SK-N-SH (cell line): ENCODE results near the gene YAP1. TPM values are rescaled to one million over a fixed set of nuclear protein-coding genes. Genes with fewer than 3 reads are reported as not detected.

Experiments used
- CTCF ChIA-PET: fragments of 300-600, 350-600 bp; formaldehyde crosslinking; extraction: SDS; loops from one replicate; lab custom pipeline; 2021; lab: Yijun Ruan, JAX
- POLR2A ChIA-PET: fragments of 350-600 bp; sonication (Branson Sonifier 250); formaldehyde crosslinking; extraction: SDS; loops from one replicate; lab custom pipeline; 2020; ENCODE audit warnings: antibody characterized with exemption, inconsistent platforms; lab: Yijun Ruan, JAX
- DNase-seq: peaks from one replicate; pipeline ENCODE4 v3.0.0; 2012
- H2AFZ ChIP-seq: fragments of 200-600 bp; sonication (generic); 2 replicates; pipeline ENCODE4 v1.8.1; 2016; ENCODE audit warnings: antibody characterized with exemption, mild to moderate bottlenecking, low read depth
- H3F3A ChIP-seq: fragments of 200-600 bp; sonication (generic); replicated peaks from 2 replicates; pipeline ENCODE3; 2016; ENCODE audit warnings: antibody characterized with exemption, mild to moderate bottlenecking; ENCODE audit not compliant: insufficient read depth
- H3K27ac ChIP-seq, 2 experiments: fragments of 200-500 bp in 1 of 2; fragments of 200-600 bp in 1 of 2; sonication (Bioruptor generic) in 1 of 2; sonication (generic), shearing (Covaris generic) in 1 of 2; 2 replicates each; pipeline versions ENCODE4 v1.5.1 to v1.6.1; 2014 to 2016; ENCODE audit warnings: low read depth in 2 of 2, inconsistent platforms in 1 of 2, low read length in 1 of 2, mild to moderate bottlenecking in 1 of 2, mixed read lengths in 1 of 2
- H3K27me3 ChIP-seq: fragments of 200-600 bp; sonication (generic), shearing (Covaris generic); 2 replicates; pipeline ENCODE4 v1.6.1; 2016; ENCODE audit warnings: mixed run types; ENCODE audit not compliant: insufficient read depth
- H3K36me3 ChIP-seq, 2 experiments: fragments of 200-500 bp in 1 of 2; fragments of 200-600 bp in 1 of 2; sonication (Bioruptor generic) in 1 of 2; sonication (generic) in 1 of 2; replicated peaks in 1 of 2; 2 replicates each; pipeline versions ENCODE3 to v1.5.1; 2014 to 2016; ENCODE audit warnings: low read length in 1 of 2, mild to moderate bottlenecking in 1 of 2; ENCODE audit not compliant: insufficient read depth in 2 of 2, control insufficient read depth in 1 of 2
- H3K4me1 ChIP-seq, 2 experiments: fragments of 200-500 bp in 1 of 2; fragments of 200-600 bp in 1 of 2; sonication (Bioruptor generic) in 1 of 2; sonication (generic), shearing (Covaris generic) in 1 of 2; 2 replicates each; pipeline versions ENCODE4 v1.5.1 to v1.6.1; 2014 to 2016; ENCODE audit warnings: low read depth in 1 of 2, low read length in 1 of 2, mixed run types in 1 of 2; ENCODE audit not compliant: insufficient read depth in 2 of 2, control insufficient read depth in 1 of 2
- H3K4me2 ChIP-seq: fragments of 200-600 bp; sonication (generic), shearing (Covaris generic); 2 replicates; pipeline ENCODE4 v1.6.1; 2017; ENCODE audit warnings: mixed run types
- H3K4me3 ChIP-seq, 2 experiments: fragments of 200-500 bp in 1 of 2; fragments of 200-600 bp in 1 of 2; sonication (Bioruptor generic) in 1 of 2; sonication (generic), shearing (Covaris generic) in 1 of 2; 2 replicates each; pipeline versions ENCODE4 v1.5.1 to v1.8.1; 2014 to 2016; ENCODE audit warnings: low read depth in 2 of 2, inconsistent platforms in 1 of 2, low read length in 1 of 2, mild to moderate bottlenecking in 1 of 2, mixed read lengths in 1 of 2, moderate library complexity in 1 of 2
- H3K79me2 ChIP-seq: fragments of 200-600 bp; sonication (generic); 2 replicates; pipeline ENCODE4 v1.8.1; 2017; ENCODE audit warnings: mild to moderate bottlenecking; ENCODE audit not compliant: insufficient read depth
- H3K9ac ChIP-seq: fragments of 200-600 bp; sonication (generic); 2 replicates; pipeline ENCODE4 v1.6.1; 2017; ENCODE audit warnings: mixed run types
- H3K9me2 ChIP-seq: fragments of 200-600 bp; sonication (generic); 2 replicates; pipeline ENCODE4 v1.6.1; 2017; ENCODE audit warnings: mixed run types
- H3K9me3 ChIP-seq: fragments of 200-600 bp; sonication (generic); 2 replicates; pipeline ENCODE4 v1.6.1; 2017; ENCODE audit warnings: mixed run types, mild to moderate bottlenecking, moderate library complexity
- H4K20me1 ChIP-seq: fragments of 200-600 bp; sonication (generic); 2 replicates; pipeline ENCODE4 v1.6.1; 2017; ENCODE audit warnings: mild to moderate bottlenecking, mixed run types; ENCODE audit not compliant: insufficient read depth
- EP300 ChIP-seq, 2 experiments: IDR thresholded peaks; 2 replicates each; pipeline versions ENCODE4 v1.4.0 to v1.6.1; 2012; ENCODE audit warnings: borderline replicate concordance in 1 of 2, low read depth in 1 of 2, low read length in 1 of 2
- GATA2 ChIP-seq: sonication (generic); formaldehyde crosslinking; IDR thresholded peaks from 2 replicates; pipeline ENCODE4 v1.5.0; 2020; ENCODE audit warnings: mild to moderate bottlenecking, missing genetic modification reagents
- MEF2A ChIP-seq: IDR thresholded peaks from 2 replicates; pipeline ENCODE4 v1.4.0; 2012; ENCODE audit warnings: low read depth, borderline replicate concordance
- MXI1 ChIP-seq: IDR thresholded peaks from 2 replicates; pipeline ENCODE4 v1.6.1; 2012; ENCODE audit warnings: mild to moderate bottlenecking, low read depth, low read length, improper control_type of control experiment
- RCOR1 ChIP-seq: fragments of 150-350 bp; IDR thresholded peaks from 2 replicates; pipeline ENCODE4 v1.6.1; 2017; ENCODE audit warnings: antibody characterized with exemption, low read length
- SIN3A ChIP-seq: IDR thresholded peaks from 2 replicates; pipeline ENCODE4 v1.6.1; 2012; ENCODE audit warnings: low read depth, mild to moderate bottlenecking, low read length, moderate library complexity, borderline replicate concordance
- TCF12 ChIP-seq: IDR thresholded peaks from 2 replicates; pipeline ENCODE4 v1.4.0; 2012
- WGBS: methylation state at CpG from one replicate; pipeline ENCODE4 v1.1.6; 2017; ENCODE audit warnings: low lambda C conversion rate; 5-methylcytosine and 5-hydroxymethylcytosine counted together
- polyA plus RNA-seq, 3 experiments: library from polyadenylated mRNA; depleted of rRNA; stranded (reverse); fragments of >200 nt; gene quantifications; 2 replicates each; pipeline ENCODE4 v1.2.3, GENCODE V29; 2012
- TF ChIP-seq, protein P1 (sequence below): IDR thresholded peaks from 2 replicates; pipeline ENCODE4 v1.6.1; 2012; ENCODE audit warnings: mild to moderate bottlenecking, low read depth, low read length, moderate library complexity
- TF ChIP-seq, protein P2 (sequence below): fragments of 200-600 bp; sonication (generic); IDR thresholded peaks from 2 replicates; pipeline ENCODE4 v1.6.1; 2017; ENCODE audit warnings: antibody characterized with exemption, mild to moderate bottlenecking, moderate library complexity
- TF ChIP-seq, protein P3 (sequence below): fragments of 150-350 bp; IDR thresholded peaks from 2 replicates; pipeline ENCODE4 v1.6.1; 2017; ENCODE audit warnings: antibody characterized with exemption, low read length, low read depth, borderline replicate concordance
- TF ChIP-seq, protein P4 (sequence below): IDR thresholded peaks from 2 replicates; pipeline ENCODE4 v1.4.0; 2012; ENCODE audit warnings: low read depth, borderline replicate concordance
- TF ChIP-seq, protein P5 (sequence below): IDR thresholded peaks from 2 replicates; pipeline ENCODE4 v1.4.0; 2012; ENCODE audit warnings: low read depth

YAP1 gene
- polyA plus RNA-seq, 1 of the 3 experiments (the other 2 are of a cell fraction): 53.2 TPM

DNA sequence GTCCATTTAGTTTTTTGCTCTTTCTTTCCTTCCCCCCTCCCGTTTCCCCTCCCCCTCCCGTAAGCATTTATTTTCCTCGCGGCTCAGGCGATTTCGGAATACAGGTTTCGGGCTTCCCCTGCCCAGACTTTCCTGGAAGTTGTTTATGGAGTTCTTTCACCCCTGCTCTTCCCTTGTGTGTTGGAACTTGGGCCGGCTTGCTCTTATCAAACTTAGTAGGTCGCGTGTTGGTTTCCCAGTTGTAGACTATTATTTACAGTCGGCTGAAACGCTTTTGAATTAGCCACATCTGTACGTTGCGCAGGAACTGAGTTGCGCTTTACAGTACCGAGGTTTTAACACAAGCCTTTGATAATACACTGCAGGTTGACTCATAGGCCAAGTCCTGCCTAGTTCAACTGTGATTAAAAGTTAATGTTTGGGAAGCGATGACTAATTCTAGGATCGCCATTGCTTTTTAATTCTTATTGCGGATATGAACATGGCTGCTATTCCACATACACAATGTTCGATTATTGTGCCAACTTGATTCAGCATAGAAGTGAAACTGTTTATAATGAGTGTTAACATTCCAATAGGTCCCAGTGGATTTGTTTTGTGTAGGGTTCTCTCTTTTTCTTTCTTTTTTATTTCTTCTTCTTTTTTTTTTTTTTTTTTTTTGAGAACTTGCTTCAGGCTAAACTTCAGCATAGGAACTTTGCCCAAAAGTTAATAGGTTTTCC lies 1.7 kb downstream of the YAP1 start (continued):
- TF ChIP-seq, protein P1, sequence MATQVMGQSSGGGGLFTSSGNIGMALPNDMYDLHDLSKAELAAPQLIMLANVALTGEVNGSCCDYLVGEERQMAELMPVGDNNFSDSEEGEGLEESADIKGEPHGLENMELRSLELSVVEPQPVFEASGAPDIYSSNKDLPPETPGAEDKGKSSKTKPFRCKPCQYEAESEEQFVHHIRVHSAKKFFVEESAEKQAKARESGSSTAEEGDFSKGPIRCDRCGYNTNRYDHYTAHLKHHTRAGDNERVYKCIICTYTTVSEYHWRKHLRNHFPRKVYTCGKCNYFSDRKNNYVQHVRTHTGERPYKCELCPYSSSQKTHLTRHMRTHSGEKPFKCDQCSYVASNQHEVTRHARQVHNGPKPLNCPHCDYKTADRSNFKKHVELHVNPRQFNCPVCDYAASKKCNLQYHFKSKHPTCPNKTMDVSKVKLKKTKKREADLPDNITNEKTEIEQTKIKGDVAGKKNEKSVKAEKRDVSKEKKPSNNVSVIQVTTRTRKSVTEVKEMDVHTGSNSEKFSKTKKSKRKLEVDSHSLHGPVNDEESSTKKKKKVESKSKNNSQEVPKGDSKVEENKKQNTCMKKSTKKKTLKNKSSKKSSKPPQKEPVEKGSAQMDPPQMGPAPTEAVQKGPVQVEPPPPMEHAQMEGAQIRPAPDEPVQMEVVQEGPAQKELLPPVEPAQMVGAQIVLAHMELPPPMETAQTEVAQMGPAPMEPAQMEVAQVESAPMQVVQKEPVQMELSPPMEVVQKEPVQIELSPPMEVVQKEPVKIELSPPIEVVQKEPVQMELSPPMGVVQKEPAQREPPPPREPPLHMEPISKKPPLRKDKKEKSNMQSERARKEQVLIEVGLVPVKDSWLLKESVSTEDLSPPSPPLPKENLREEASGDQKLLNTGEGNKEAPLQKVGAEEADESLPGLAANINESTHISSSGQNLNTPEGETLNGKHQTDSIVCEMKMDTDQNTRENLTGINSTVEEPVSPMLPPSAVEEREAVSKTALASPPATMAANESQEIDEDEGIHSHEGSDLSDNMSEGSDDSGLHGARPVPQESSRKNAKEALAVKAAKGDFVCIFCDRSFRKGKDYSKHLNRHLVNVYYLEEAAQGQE: no peak
- TF ChIP-seq, protein P2, sequence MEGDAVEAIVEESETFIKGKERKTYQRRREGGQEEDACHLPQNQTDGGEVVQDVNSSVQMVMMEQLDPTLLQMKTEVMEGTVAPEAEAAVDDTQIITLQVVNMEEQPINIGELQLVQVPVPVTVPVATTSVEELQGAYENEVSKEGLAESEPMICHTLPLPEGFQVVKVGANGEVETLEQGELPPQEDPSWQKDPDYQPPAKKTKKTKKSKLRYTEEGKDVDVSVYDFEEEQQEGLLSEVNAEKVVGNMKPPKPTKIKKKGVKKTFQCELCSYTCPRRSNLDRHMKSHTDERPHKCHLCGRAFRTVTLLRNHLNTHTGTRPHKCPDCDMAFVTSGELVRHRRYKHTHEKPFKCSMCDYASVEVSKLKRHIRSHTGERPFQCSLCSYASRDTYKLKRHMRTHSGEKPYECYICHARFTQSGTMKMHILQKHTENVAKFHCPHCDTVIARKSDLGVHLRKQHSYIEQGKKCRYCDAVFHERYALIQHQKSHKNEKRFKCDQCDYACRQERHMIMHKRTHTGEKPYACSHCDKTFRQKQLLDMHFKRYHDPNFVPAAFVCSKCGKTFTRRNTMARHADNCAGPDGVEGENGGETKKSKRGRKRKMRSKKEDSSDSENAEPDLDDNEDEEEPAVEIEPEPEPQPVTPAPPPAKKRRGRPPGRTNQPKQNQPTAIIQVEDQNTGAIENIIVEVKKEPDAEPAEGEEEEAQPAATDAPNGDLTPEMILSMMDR: no peak
- TF ChIP-seq EP300 (IDR thresholded peaks at IDR 0.05; ENCODE audit: borderline replicate concordance in 1 of 2, low read depth in 1 of 2, low read length in 1 of 2): peak in 1 of 2 experiments; percentile 24; a peak in 1 of 4 replicates
- peak; percentile 71; the same call in 1 of the 2 replicates for TF ChIP-seq TCF12
- TF ChIP-seq, protein P3, sequence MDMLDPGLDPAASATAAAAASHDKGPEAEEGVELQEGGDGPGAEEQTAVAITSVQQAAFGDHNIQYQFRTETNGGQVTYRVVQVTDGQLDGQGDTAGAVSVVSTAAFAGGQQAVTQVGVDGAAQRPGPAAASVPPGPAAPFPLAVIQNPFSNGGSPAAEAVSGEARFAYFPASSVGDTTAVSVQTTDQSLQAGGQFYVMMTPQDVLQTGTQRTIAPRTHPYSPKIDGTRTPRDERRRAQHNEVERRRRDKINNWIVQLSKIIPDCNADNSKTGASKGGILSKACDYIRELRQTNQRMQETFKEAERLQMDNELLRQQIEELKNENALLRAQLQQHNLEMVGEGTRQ: no peak
- no peak for TF ChIP-seq MXI1

DNA sequence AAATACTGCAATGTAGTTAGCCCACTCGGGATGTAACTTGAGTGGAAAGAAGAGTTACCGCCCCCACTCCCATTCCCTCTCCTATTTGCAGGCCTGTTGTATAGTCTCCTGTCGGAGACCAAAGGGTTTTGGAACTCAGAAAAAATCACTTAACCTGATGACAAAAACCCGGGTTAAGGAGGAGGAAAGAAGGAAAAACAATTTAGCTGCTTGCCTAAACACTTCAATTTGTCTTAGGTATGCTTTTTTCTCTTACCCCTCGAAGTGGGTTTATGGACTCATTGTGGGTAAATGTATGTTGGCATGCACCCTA lies 2.2 kb downstream of the YAP1 start:
- no peak for DNase-seq
- Histone ChIP-seq H3K9me3 (no peaks in the 10 kb centered on the region), H4K20me1 (peaks cover 6% of the 10 kb centered on the region; the same call in 1 of the 2 replicates), H3K27me3 (no peaks in the 10 kb centered on the region), H2AFZ (no peak overlapping the region), H3F3A (peaks cover 57% of the 10 kb centered on the region), H3K4me2 (peak overlapping the region; percentile 83), H3K4me1 (peaks cover 3 to 45% of the 10 kb centered on the region in 2 experiments; a peak in 3 of 4 replicates), H3K27ac (peak overlapping the region; percentile 86 to 97; a peak in 3 of 4 replicates), H3K4me3 (peak overlapping the region; percentile 71 to 92; a peak in 3 of 4 replicates), H3K36me3 (peaks cover 5 to 25% of the 10 kb centered on the region in 2 experiments), H3K9me2 (no peaks in the 10 kb centered on the region), H3K79me2 (peaks cover 77% of the 10 kb centered on the region), H3K9ac (peak overlapping the region; percentile 91)
- 6% methylated on average over 5 of the region's 5 CpGs for WGBS
- CTCF ChIA-PET: no interaction called here
- TF ChIP-seq GATA2: no peak
- TF ChIP-seq, protein P4, sequence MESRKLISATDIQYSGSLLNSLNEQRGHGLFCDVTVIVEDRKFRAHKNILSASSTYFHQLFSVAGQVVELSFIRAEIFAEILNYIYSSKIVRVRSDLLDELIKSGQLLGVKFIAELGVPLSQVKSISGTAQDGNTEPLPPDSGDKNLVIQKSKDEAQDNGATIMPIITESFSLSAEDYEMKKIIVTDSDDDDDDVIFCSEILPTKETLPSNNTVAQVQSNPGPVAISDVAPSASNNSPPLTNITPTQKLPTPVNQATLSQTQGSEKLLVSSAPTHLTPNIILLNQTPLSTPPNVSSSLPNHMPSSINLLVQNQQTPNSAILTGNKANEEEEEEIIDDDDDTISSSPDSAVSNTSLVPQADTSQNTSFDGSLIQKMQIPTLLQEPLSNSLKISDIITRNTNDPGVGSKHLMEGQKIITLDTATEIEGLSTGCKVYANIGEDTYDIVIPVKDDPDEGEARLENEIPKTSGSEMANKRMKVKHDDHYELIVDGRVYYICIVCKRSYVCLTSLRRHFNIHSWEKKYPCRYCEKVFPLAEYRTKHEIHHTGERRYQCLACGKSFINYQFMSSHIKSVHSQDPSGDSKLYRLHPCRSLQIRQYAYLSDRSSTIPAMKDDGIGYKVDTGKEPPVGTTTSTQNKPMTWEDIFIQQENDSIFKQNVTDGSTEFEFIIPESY: no peak
- TF ChIP-seq SIN3A: no peak
- TF ChIP-seq, protein P1: no peak
- no peak for TF ChIP-seq RCOR1
- TF ChIP-seq, protein P5, sequence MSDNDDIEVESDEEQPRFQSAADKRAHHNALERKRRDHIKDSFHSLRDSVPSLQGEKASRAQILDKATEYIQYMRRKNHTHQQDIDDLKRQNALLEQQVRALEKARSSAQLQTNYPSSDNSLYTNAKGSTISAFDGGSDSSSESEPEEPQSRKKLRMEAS: no peak
- no peak for TF ChIP-seq MEF2A
- TF ChIP-seq, all 33 proteins: peak for 0
- POLR2A ChIA-PET: no interaction called here
